GM21447 (cell line): ENCODE results near the gene EPN2.

Experiments used
- ATAC-seq: cut with Tn5 transposase; IDR thresholded peaks from one replicate; pipeline ENCODE4 v1.9.1; 2021; ENCODE audit not compliant: unreplicated experiment

EPN2 gene

DNA sequence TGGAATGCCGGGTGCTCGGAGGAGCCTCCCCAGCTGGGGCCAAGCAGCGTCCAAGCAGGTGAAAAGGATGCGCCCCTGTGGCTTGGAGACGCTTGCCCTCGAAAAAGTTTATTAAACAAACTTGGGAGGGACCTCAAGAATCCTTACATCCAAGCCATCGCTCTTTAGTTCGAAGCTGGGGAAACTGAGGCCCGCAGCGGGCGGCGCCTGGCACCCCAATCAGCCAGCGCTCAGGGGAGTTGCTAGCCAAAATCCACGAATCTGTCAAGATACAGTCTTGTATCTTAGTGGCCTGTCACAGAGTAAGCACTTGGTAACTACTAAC is 125.9 kb downstream of the EPN2 start:
- no peak for ATAC-seq

DNA sequence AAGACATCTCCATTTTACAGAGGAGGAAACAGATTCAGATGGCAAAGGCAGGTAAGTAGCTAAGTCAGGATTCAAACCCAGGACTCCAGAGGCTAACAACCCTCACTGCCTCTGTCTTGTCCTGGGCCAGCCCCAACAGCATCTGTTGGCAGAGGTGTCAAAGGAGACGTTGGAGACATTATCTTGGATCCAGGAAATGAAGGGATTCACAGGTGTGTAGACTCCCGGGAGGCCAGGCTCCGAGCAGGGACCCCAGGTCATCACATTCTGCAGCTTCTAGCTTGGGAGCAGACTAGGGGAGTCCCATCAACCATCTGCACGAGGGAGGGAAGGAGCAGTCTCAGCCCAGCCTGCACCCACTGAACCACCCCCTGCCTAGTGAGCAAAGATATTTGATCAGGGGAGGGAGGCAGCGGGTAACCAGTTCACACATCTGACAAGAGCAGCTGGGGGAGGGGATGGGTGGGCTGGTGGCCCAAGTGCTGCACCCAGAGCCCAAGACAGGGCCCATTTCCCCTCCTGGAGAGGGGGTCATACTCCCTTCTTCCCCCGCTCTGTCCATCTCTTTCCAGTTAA is 126.4 kb downstream of the EPN2 start:
- no peak for ATAC-seq

DNA sequence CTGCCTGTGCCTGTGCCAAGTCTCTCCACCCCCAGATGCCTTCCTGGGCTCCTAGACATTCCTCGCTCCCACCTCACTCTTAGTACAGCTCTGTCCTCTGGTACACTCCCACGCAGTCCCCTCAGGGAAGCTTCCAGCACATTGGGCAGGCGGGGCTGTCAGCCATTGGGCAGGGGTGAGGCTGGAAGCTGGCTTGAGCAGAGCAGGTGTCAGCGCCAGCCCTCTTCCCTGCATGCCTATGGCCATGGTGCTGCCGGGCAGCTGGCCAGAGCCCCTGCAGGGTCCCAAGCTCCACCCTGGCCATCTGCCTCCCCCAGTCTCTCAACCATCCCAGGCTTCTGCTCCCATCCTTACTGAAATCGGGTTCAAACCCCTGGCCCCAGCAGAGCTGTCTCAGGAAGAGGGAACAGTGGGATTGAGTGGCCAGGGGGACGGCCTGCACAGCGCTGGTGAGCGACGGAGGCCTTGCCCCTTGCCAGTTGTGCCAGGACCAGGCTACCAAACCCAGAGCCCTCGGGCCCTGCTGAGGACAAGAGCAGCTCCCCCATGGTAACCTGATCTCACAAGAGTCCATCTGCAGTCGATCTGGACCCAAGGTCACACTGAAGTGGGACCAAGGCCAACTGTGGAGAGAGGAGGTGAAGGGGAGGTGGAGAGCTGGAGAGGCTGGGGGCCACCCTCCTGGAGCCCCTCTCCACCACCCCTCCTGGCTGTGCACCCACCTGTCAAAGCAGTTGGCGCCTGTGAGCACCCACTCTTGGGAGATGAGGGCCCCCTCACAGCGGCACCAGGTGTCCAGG is 127.7 kb downstream of the EPN2 start:
- no peak for ATAC-seq

DNA sequence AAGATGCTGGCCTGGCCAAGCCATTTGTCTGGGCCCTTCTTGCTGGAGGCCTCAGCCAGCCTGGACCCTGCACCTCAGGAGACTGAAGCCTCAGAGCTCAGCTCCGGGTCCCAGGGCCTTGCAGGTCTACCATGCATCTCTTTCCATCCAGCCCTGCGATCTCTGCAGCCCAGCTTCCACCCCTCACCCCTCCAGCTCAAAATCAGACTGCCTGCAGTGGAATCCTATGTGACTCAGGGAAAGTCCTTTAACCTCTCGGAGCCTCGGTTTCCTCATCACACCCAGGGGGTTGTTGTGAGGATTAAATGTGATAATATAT is 128.3 kb downstream of the EPN2 start:
- ATAC-seq = no peak

DNA sequence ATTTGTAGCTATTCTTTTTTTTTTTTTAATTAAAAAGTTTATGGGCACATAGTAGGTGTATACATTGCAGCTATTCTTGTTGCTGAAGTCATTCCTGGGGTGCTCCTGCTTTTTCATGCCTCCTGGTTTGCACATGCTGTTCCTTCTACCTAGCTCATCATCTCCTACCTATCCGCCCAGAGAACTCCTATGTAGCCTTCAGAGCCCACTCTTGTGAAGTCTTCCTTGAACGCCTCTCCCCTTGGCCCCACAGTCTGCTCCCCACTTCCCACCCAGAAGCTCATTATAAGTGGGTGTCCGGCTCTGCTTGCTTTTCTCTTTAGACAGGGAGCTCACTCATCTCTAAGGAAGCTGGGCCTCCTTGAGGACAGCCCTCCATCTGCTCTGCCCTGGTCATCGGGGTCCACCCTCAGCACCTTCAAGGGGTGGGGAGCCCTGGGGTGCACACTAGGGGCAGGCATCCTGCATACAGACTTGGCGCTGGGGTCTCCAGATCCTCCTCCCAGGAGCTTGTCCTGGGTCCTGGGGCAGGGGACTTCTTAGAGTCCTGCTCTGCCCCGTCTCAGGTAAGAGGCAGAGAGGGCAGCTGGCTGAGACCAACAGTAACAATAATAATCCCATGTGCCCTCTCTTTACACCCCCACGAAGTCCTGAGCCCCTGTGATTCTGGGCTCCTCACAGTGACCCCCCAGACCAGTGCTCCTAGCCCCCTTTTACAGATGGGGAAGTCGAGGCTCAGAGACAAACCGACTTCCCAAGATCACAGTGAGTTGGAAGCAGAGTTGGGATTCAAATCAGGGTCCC is 128.9 kb downstream of the EPN2 start:
- no peak for ATAC-seq

DNA sequence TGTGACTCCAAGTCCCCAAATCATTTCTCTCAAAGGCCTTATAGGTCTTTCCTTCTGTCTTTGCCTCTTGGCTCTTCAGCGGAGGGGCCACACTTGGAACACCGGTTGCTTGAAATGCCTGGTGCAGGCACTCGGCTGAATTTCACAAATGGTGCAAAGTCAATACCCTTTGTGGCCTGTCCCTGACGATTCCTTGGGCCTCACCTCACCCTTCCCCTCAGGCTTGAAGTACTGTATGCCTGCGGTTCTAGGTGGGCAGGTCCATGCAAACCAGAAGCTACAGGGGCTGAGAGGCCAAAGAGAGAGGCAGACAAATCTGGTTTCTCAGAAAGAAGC is 129.4 kb downstream of the EPN2 start:
- ATAC-seq = no peak

DNA sequence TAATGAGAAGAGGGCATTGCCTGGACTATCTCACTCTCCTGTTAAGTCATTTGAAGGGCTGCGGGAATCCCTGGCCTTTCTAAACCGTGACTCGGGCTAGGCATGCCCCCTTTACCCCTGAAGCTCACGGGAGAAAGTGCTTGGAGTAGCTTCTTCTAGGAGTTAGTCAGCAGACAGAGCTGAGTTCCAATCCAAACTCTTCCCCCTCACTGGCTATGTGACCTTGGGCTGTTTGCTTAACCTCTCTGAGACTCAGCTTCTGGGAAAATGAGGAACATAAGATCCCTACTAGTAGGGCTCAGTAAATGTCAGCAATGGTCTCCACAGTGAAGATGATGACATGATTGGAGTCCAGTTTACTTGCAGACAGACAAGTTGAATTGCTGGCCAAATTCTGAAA is 131.1 kb downstream of the EPN2 start:
- ATAC-seq = no peak

DNA sequence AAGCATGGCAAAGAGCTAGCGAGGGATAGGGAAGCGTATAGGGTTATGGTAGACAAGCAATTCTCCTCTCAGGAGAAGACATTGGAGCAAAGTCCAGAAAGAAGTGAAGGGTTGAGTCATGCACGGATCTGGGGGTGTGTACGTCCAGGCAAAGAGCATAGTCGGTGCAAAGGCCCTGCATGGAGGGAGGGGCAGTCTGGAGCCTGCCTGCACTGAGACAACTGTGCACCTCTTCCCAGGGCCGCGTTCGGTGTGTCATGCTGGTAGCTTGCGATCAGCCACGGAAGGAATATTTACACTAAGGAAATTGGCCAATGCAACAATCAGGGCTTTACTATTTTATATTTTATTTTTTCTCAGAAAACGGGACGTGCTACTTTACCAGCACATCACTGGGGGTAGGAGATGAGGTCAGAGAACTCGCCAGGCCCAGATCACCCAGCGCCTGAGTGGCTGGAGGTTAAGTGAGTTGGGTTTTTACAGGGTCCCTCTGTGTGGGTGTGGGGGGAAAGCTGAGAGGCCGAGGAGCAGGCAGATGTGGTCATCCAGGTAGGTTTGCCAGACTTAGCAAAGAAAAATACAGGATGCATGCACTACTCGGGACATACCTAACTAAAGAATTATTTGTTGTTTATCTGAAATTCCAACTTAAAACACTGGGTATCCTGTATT is 132.1 kb downstream of the EPN2 start:
- ATAC-seq = no peak

DNA sequence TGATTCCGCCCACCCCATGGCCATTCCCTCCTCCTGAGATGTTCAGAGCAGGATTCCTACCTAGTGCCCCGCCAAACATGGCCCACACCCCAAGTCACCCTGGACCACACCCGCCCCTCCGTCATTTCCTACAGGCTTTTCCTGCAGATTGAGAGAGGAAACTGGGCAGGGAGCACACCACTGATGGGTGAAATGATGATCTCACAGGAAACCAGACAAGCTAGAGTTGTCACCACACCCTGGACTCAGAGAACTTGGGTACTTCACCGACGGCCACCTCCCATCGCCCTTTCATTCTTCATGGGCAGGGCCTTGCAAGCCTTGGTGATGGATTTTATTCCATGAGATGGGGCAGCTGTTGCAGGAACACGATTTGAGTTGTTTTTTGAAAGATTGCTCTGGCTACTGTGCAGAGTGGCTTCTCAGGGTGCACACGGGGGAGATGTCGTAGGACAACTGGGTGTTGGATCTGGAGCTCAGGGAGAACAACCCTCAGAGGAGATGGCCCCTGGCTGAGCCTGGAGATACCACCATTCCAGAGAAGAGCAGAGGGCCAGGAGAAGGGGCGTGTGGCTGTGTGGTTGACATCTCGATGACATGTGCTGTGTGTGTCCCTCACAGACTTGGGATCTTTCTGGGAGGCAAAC is 132.8 kb downstream of the EPN2 start:
- no peak for ATAC-seq

DNA sequence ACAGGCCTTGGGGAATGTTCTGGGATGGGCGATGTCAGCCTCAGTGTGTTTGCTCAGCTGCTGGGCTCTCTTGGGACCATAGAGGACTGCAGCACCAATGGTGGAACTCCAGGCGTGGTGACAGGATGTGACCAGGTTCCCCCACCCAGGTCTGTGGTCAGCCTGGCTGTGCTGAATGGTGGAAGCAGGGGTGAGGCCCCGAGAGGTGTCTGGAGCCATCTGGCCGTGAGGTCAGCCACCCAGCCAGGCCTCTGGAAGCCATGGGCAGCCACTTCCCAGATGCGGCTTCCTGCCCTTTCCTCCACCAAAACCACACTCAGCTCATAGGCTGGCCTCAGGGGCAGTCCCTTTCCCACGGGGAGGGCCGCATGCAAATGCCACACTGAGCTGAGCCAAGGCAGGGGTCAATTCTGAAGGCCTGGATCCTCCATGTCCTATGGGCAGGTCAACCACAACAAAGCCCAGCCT is 133.4 kb downstream of the EPN2 start:
- ATAC-seq = peak; percentile 81

DNA sequence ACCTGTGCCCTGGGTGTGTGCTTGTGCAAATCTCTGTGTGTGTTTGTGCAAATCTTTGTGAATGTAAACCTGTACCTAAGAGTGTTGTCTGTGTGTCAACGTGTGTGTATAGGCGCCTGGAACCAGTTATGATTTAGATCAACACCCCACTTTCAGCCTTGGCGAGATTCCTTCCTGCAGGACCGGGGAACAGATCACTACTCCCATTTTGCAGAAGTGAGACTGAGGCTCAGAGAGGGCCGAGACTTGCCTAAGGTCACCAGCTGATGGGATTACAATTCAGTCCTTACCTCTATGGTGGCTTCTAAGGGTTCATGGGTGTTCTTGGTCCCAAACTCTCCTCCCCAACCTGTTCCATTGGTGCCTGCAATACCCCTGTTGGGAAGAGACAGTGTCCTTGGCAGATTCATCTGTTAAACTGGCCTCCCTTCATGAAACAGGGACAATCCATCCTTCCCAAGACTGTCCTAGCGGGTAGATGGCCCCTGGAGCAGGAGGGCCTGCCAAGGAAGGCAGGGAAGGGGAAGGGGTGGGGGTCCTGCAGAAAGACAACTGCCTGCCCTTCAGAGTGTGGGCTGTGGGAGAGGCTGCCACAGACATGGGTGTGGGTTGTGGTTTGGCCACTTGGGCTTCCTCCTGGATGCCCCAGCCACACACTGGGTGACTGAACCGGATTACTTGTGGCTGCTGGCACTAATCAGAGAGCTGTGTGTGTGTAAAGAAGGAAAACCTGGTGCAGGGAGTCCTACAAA is 134.3 kb downstream of the EPN2 start:
- no peak for ATAC-seq

DNA sequence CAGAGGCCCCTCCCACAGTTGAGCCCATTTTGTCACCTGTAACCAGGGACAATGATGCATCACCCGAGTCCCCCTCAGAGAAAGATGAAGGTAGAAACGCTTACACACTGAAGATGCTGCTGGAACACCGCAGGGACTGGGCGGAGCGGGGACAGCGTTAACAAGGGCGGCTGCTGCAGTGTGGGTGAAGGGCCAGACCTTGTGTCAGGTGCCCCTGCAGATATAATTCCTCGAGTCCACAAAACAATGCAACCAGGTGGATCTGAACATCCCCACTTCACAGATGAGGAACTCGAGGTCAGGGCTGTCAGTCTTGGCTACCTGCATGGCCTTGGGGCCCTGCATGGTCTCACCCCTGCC is 134.8 kb downstream of the EPN2 start:
- no peak for ATAC-seq

DNA sequence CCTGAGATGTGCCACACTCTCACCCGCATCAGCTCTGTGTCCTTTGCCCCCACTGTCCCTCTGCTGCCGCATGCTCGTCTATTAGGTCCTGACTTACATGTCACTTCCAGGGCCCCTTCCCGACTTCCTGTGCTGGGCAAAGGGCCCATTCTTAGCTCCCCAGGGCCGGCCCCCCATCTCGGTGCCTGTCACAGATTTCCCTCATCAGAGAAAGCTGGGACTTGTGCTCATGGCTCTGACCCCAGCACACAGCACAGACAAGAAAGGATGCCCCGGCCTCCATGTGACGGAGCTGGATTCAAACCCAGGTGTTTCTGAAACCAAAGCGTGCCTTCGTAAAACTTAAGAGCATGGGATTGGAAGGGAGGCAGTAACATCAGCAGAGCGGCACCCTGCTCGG is 135.3 kb downstream of the EPN2 start:
- ATAC-seq = no peak

DNA sequence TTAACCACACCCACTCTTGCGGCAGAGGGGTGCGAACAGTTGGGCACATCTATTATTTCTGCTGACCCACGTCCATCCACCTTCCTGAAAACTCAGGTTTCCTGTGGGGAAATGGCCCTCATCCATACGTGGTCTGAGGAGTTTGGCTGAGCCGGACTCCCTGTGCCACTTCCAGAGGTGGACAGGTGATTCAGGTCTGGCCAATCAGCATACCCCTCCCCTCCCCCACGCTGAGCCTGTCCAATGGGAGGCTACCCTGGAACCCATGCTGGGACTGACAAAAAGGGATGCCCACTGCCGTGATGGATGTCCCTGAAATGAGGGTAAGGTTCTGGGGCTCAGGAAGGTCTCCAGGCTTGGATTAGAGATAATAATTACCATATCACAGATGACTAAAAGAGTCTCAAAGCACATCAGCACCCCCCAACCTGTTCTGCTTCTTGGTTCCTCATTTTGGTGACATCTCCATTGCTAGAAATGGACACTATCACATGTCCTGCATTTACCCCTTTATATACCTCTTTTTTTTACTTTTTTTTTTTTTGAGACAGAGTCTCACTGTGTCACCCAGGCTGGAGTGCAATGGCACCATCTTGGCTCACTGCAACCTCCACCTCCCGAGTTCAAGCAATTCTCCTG is 135.8 kb downstream of the EPN2 start:
- ATAC-seq = no peak

DNA sequence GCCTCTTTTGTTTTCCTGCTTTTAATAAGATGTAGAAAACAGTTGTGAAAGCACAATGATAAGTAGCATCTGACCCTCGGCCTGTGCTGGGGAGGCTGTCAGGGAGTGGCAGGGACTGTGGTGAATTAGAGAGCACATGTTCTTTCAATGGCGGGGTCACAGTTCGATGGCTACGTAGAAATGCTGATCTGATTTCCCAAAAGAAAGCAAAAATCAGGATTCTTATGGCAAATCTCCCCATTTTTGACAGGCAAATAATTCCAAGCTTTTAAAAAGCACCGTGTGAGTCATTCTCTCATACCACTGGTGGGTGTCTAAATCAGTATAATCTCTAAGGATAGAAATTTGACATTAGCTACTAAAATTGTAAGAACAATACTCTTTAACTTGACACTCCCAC is 137.0 kb downstream of the EPN2 start:
- ATAC-seq = no peak

DNA sequence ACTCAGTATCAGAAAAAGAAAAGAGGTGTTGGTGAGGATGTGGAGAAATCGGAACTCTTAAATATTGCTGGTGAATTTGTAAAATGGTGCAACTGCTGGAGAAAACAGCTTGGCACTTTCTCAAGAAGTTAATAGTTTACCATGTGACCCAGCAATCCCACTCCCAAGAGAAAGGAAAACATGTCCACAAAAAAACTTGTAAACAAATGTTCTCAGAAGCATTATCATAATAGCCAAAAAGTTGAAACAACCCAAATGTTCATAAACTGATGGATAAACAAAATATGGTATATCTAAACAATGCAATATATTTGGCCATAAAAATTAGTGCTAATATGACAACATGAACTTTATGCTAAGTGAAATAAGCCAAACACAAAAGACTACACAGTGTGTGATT is 138.6 kb downstream of the EPN2 start:
- no peak for ATAC-seq

DNA sequence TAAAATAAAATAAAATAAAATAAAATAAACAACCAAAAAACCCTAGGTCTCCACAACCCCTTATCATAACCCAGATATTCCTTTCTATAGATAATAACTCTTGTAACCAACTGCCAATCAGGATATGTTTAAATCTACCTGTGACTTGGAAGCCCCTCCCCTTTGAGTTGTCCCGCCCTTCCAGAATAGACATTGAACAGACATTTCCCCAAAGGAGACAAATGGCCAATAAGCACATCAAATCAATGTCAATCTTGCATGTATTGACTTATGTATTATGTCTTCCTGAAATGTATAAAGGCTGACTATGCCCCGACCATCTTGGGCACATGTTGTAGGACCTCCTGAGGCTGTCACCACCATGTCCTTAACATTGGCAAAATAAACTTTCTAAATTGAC is 139.6 kb downstream of the EPN2 start:
- ATAC-seq = no peak

DNA sequence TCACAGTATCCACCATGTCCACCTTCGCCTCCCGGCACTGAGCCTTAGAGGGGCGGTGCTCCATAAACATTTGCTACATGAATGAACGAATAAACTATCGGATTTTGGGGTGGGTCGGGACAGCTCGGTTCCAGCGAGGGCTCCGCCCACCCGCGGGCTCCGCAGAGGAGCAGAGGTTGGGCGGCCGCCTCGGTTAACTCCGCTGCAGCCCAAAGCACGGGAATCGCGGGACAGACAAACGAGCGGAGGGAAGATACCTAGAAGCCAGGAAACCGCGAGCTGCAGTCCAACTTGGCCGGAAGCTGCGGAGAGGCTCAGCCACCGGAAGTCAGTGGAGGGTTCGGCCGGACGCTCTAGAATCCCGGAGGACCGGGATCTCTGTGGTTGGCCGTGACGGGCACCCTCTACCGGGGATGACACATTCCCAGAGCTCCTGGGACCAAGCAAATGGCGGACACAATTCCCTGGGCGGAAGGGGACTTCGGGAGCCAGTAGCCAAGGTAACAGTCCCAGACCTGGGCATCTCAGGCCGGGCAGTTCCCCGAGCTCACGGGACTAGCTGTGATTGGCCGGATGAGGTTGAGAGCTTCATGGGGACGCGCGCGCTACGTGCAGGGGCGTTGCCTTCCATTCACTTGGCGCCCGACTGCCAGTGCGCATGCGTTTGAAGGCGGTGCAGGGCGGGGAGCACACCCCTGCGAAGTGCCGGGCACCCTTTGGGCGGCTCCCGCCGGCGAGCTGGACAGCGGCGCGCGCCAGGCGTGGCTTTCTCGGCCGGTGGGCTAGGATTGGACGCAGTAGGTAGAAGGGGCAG is 140.6 kb downstream of the EPN2 start:
- peak; percentile 92 for ATAC-seq
